Measurements from ENCODE around the gene OGFOD3. TPM values are rescaled to one million over a fixed set of nuclear protein-coding genes. Genes with fewer than 3 reads are reported as not detected.

OGFOD3 gene
- total and polyA plus RNA-seq, 9 of the 15 experiments (the other 6 are each of a cell fraction or from before 2014, with no cell fraction given): 0.69 to 44.7 (median 18.9) TPM

GRCh38 chr17:82461827-82462524 lies 43.6 kb upstream of the OGFOD3 start (continued):
- TF ChIP-seq ZBTB11 (CRISPR knock-in tag; IDR thresholded peaks at IDR 0.05) (peak in 1 of 3 experiments; percentile 81; a peak in 2 of 6 replicates), SAFB (IDR thresholded peaks at IDR 0.05; ENCODE audit: borderline replicate concordance, low read depth, low read length) (no peak), PHB2 (IDR thresholded peaks at IDR 0.05; ENCODE audit: low read depth) (peak; percentile 91), TFAP4 (CRISPR knock-in tag; IDR thresholded peaks at IDR 0.05; ENCODE audit: borderline replicate concordance) (peak; percentile 77; the same call in 1 of the 2 replicates), E2F8 (IDR thresholded peaks at IDR 0.05; ENCODE audit: low read depth, partially characterized antibody) (peak; percentile 49), FOXP4 (CRISPR knock-in tag; IDR thresholded peaks at IDR 0.05; ENCODE audit: borderline replicate concordance) (no peak), JUND (IDR thresholded peaks at IDR 0.05; ENCODE audit: borderline replicate concordance, low read depth, low read length) (peak; percentile 83), JUND (tag; IDR thresholded peaks at IDR 0.05; ENCODE audit: borderline replicate concordance, low read depth, low read length) (peak; percentile 87; the same call in 2 of the 3 replicates), ZBTB7A (IDR thresholded peaks at IDR 0.05; ENCODE audit: borderline replicate concordance, control insufficient read depth, low read depth, low read length) (peak; percentile 95), MYNN (IDR thresholded peaks at IDR 0.05) (peak; percentile 92), MYNN (CRISPR knock-in tag; IDR thresholded peaks at IDR 0.05) (no peak), ZNF175 (CRISPR knock-in tag; IDR thresholded peaks at IDR 0.05; ENCODE audit: low read depth) (peak; percentile 74; the same call in 1 of the 2 replicates), TEAD4 (IDR thresholded peaks at IDR 0.05; ENCODE audit: low read length) (peak; percentile 99), TEAD4 (CRISPR knock-in tag; IDR thresholded peaks at IDR 0.05; ENCODE audit: borderline replicate concordance) (no peak), ZNF316 (IDR thresholded peaks at IDR 0.05) (peak; percentile 75), ARID1B (IDR thresholded peaks at IDR 0.05) (peak; percentile 100), NBN (IDR thresholded peaks at IDR 0.05; ENCODE audit: low read depth) (peak; percentile 96), NCOA6 (IDR thresholded peaks at IDR 0.05) (no peak)
